ENCODE results near the gene ZMYND19.

Gene ZMYND19

DNA sequence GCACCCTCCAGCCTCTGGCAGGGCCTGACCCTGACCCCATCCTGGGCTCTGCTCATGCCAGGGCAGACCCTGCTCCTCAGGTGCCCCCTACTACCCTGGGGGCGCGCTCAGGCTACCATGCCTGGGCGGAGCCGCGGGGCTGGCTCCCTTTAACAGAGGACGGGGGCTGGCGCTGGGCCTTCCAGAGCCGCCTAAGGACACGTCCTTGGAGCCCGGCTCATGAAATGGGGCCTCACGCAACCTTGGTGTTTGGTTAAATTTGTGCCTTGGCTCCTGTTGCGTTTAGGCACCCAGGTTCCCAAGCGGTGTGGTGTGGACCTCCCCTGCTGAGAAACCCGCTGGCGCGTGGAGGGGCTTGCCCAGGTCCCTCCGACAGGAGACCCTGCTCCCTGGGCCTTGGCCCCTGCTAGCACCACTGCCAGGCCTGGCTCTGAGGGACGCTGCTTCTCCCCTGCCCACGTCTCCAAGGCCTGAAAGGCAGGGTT lies 25.1 kb upstream of the ZMYND19 start:
- no peaks in the 10 kb centered on the region for H3K27me3 ChIP-seq (ENCODE audit: insufficient read depth, poor library complexity, severe bottlenecking)
- no peak overlapping the region for H3K4me3 ChIP-seq (replicated peaks; ENCODE audit: insufficient read depth, low read length)
- TF ChIP-seq POLR2AphosphoS5 (IDR thresholded peaks at IDR 0.05; ENCODE audit: low read depth) = no peak; the same call in 1 of the 2 replicates
- TF ChIP-seq GABPA (IDR thresholded peaks at IDR 0.05; ENCODE audit: low read depth) = no peak
- TF ChIP-seq, protein P1, sequence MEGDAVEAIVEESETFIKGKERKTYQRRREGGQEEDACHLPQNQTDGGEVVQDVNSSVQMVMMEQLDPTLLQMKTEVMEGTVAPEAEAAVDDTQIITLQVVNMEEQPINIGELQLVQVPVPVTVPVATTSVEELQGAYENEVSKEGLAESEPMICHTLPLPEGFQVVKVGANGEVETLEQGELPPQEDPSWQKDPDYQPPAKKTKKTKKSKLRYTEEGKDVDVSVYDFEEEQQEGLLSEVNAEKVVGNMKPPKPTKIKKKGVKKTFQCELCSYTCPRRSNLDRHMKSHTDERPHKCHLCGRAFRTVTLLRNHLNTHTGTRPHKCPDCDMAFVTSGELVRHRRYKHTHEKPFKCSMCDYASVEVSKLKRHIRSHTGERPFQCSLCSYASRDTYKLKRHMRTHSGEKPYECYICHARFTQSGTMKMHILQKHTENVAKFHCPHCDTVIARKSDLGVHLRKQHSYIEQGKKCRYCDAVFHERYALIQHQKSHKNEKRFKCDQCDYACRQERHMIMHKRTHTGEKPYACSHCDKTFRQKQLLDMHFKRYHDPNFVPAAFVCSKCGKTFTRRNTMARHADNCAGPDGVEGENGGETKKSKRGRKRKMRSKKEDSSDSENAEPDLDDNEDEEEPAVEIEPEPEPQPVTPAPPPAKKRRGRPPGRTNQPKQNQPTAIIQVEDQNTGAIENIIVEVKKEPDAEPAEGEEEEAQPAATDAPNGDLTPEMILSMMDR (IDR thresholded peaks at IDR 0.05; ENCODE audit: insufficient read depth, low read length) = no peak
- TF ChIP-seq, protein P2, sequence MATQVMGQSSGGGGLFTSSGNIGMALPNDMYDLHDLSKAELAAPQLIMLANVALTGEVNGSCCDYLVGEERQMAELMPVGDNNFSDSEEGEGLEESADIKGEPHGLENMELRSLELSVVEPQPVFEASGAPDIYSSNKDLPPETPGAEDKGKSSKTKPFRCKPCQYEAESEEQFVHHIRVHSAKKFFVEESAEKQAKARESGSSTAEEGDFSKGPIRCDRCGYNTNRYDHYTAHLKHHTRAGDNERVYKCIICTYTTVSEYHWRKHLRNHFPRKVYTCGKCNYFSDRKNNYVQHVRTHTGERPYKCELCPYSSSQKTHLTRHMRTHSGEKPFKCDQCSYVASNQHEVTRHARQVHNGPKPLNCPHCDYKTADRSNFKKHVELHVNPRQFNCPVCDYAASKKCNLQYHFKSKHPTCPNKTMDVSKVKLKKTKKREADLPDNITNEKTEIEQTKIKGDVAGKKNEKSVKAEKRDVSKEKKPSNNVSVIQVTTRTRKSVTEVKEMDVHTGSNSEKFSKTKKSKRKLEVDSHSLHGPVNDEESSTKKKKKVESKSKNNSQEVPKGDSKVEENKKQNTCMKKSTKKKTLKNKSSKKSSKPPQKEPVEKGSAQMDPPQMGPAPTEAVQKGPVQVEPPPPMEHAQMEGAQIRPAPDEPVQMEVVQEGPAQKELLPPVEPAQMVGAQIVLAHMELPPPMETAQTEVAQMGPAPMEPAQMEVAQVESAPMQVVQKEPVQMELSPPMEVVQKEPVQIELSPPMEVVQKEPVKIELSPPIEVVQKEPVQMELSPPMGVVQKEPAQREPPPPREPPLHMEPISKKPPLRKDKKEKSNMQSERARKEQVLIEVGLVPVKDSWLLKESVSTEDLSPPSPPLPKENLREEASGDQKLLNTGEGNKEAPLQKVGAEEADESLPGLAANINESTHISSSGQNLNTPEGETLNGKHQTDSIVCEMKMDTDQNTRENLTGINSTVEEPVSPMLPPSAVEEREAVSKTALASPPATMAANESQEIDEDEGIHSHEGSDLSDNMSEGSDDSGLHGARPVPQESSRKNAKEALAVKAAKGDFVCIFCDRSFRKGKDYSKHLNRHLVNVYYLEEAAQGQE (IDR thresholded peaks at IDR 0.05; ENCODE audit: insufficient replicate concordance, low read depth) = no peak
- TF ChIP-seq SPI1 (IDR thresholded peaks at IDR 0.05; ENCODE audit: borderline replicate concordance, low read depth) = no peak
- H3K27ac ChIP-seq (replicated peaks) = no peak overlapping the region
- DNase-seq (ENCODE audit: low read depth in 1 of 2, low spot score in 1 of 2) = no peak

DNA sequence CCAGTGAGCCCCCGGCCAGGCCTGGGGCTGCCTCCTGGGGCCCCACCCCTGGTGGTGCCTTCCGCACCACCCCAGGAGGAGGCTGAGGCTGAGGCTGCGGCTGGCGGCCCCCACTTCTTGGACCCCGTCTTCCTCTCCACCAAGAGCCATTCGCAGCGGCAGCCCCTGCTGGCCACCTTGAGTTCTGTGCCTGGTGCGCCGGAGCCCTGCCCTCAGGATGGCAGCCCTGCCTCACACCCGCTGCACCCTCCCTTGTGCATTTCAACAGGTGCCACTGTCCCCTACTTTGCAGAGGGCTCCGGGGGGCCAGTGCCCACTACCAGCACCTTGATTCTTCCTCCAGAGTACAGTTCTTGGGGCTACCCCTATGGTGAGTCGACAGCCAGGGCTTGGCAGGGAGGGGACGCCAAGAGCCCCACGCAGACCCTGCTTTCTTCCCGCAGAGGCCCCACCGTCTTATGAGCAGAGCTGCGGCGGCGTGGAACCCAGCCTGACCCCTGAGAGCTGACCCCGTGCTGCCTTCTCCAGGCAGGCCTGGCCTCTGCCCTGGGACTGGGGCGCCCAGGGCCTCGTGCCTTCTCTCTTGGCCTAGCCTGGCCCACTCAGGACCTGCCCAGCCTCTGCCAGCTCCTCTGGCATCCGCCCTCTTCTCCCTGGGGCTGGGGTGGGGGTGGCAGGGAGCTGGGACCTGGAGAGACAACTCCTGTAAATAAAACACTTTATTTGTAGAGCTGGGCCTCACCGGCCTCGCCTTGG lies 24.5 kb upstream of the ZMYND19 start:
- no peaks in the 10 kb centered on the region for H3K27me3 ChIP-seq (ENCODE audit: insufficient read depth, poor library complexity, severe bottlenecking)
- DNase-seq (ENCODE audit: low read depth in 1 of 2, low spot score in 1 of 2) = no peak
- H3K4me3 ChIP-seq (replicated peaks; ENCODE audit: insufficient read depth, low read length) = no peak overlapping the region
- TF ChIP-seq SPI1 (IDR thresholded peaks at IDR 0.05; ENCODE audit: borderline replicate concordance, low read depth) (no peak), POLR2AphosphoS5 (IDR thresholded peaks at IDR 0.05; ENCODE audit: low read depth) (no peak; the same call in 1 of the 2 replicates), GABPA (IDR thresholded peaks at IDR 0.05; ENCODE audit: low read depth) (no peak)
- TF ChIP-seq, protein P2 (IDR thresholded peaks at IDR 0.05; ENCODE audit: insufficient replicate concordance, low read depth) = no peak
- TF ChIP-seq, protein P1 (IDR thresholded peaks at IDR 0.05; ENCODE audit: insufficient read depth, low read length) = no peak
- H3K27ac ChIP-seq (replicated peaks) = no peak overlapping the region

DNA sequence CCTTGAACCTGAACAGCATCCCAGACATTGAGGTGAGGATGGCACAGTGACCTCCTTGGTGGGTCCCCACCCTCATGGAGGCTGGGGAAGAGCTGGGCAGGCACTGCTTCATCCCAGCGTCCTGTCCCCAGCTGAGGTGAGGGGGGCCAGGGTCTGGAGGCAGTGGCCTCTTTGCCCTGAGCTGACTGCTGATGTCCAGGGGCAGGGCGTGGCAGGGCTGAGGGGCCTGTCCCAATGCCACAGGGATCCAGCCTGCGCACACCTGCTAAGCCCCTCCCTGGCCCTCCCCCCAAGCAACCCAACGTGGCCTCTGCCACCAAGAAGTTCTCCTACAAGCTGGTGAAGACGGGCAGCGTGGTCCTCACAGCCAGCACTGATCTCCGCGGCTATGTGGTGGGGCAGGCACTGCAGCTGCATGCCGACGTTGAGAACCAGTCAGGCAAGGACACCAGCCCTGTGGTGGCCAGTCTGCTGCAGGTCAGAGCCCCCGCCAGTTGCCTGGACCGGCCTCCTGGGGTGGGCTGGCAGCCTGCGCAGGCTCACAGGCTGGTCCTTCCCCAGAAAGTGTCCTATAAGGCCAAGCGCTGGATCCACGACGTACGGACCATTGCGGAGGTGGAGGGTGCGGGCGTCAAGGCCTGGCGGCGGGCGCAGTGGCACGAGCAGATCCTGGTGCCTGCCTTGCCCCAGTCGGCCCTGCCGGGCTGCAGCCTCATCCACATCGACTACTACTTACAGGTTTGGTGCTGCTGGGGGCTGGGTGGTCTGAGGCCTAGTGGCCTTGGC lies 23.6 kb upstream of the ZMYND19 start:
- no peak overlapping the region for H3K27ac ChIP-seq (replicated peaks)
- TF ChIP-seq POLR2AphosphoS5 (IDR thresholded peaks at IDR 0.05; ENCODE audit: low read depth) (no peak), GABPA (IDR thresholded peaks at IDR 0.05; ENCODE audit: low read depth) (no peak), SPI1 (IDR thresholded peaks at IDR 0.05; ENCODE audit: borderline replicate concordance, low read depth) (no peak)
- TF ChIP-seq, protein P2 (IDR thresholded peaks at IDR 0.05; ENCODE audit: insufficient replicate concordance, low read depth) = no peak
- TF ChIP-seq, protein P1 (IDR thresholded peaks at IDR 0.05; ENCODE audit: insufficient read depth, low read length) = no peak
- H3K4me3 ChIP-seq (replicated peaks; ENCODE audit: insufficient read depth, low read length) = no peak overlapping the region
- no peak for DNase-seq (ENCODE audit: low read depth in 1 of 2, low spot score in 1 of 2)
- H3K27me3 ChIP-seq (ENCODE audit: insufficient read depth, poor library complexity, severe bottlenecking) = no peaks in the 10 kb centered on the region
